HG03039 (cell line): ENCODE data around the gene TBC1D22A.

Source experiments
- ATAC-seq: cut with Tn5 transposase; IDR thresholded peaks from one replicate; pipeline ENCODE4 v1.9.1; 2021; ENCODE audit warnings: mild to moderate bottlenecking, moderate library complexity; ENCODE audit not compliant: unreplicated experiment

TBC1D22A gene

GRCh38 chr22:46854125-46854870 is 91.8 kb downstream of the TBC1D22A start:
- ATAC-seq, result no peak

- no peak for ATAC-seq
These were observed 93.2 kb downstream of the TBC1D22A start for GRCh38 chr22:46855681-46856080.

GRCh38 chr22:46856661-46857060 is 94.2 kb downstream of the TBC1D22A start:
- ATAC-seq, result no peak

DNA sequence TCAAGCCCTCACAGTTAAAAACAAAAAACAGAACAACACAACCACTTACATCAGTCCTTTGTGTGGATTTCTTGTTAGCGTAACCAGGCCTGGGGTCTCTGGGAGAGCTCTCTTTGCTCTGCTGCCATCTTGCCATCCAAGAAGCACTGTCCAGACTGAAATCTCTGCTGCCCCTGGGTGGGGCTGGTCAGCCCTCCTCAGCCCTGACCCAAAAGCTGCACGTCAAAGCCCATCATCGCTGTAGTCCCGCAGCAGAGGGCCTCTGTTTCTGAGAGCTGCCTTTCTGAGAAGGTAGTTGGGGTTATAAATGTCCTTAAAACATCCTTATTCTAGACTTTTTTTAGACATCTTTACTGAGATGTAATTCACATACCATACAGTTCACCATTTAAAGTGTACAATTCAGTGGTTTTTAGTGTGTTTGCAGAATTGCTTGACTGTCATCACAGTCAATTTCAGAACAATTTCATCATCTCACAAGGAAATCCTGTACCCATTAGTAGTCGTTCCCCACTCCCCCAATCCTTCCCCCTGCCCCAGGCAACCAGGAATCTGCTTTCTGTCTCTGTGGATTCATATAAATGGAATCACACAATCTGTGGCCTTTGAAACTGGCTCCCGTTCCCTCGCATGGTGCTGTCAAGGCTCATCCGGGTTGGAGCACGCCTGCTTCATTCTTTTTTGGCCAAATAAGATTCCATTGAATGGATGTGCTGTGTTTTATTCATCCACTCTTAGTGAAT is 94.9 kb downstream of the TBC1D22A start:
- ATAC-seq, result no peak

- ATAC-seq, result no peak
These were observed 95.4 kb downstream of the TBC1D22A start for GRCh38 chr22:46857885-46858143.

- ATAC-seq, result no peak
These were observed 95.8 kb downstream of the TBC1D22A start for GRCh38 chr22:46858181-46858771.

DNA sequence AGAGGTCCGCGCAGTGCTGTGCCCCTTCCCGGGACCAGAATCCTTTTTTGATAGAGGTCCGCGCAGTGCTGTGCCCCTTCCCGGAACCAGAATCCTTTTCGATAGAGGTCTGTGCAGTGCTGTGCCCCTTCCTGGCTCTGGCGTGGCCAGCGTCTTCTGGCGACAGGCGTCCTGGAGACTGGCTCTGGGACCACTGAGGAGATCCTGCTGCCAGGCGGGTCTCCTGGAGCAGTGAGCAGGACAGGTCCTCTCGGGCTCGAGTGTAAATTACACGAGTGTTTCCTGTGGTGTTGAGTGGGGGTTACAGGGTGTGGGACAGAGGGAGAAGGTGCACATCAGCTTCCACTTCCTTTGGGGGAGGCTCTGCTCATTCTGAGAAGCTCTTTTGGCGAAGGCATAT is 98.1 kb downstream of the TBC1D22A start:
- no peak for ATAC-seq

- ATAC-seq, result no peak
These were observed 99.3 kb downstream of the TBC1D22A start for GRCh38 chr22:46861468-46862367.

DNA sequence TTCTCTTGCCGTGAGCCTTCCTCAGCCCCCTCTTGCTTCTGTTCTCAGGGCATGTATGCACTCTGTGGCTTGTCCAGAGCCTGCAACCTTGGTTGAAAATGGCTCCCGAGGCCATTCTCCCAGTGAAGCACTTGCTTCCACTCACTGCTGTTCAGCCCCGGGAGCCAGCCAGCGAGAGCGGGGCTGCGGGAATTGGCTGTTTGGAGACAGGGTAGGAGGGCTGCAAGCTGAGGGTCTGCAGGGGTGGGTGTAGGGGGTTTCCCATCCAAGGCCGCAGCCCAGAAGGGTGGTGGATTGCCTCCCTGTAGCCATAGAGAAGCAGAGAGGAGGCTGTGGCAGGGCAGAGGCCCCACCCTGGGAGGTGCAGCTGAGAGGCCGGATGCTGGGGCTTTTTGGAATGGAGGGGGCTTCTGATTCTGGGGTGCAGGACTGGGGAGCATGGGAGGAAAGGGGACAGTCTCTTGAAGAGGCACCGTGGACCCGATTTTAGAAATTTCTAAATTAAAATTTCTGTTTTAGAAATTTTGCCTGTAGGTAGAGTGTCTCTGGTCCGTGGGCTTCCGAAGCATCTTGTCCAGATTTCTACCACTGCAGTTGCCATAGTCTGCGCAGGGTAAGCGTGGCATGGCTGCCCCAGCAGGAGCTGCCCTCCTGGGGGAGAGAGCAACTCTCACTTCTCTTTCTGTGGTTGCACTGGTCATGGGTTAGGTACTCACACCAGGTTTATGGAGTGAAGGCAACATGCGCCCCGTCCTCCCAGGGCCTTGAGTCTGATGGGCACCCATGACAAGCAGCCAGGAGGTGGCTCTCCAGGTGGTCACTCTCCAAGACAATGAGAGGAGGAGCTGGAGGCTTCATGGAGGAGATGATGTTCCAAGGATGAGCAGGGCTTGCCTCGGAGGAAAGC is 100.2 kb downstream of the TBC1D22A start:
- no peak for ATAC-seq

GRCh38 chr22:46863794-46864193 is 101.3 kb downstream of the TBC1D22A start:
- no peak for ATAC-seq

DNA sequence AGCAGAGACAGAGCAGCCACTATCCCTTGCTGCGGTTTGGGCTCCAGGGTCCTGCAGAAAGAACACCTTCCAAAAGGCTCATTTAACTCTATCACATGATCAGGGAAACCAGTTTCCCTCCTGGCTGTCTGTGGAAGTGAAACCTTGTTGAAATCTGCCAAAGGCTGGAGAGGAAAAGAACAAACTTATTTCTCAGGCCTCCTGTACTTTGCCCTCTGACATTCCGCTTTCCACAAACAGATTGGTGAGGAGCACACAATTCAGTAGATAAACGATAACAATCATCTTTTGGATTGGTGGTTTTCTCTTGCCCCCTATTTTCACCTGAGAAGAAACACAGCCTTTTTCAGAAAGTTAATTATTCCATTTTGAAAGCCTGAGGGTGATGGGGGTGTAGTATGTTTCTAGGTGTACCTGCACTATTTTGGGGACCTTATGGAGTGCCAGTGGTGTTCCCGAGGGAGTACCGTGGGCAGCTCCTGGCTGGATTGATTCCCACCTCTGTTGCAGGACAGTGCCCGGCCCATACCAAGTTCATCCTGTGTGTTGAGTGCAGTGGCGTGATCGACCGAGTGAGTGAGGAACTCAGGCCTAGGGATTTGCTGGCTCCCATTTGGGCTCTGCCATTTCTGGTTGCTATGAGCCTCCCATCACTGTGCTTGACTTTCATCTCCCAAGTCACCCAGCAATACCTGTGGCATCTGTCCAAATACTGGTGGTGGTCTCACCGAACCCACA is 102.0 kb downstream of the TBC1D22A start:
- no peak for ATAC-seq

DNA sequence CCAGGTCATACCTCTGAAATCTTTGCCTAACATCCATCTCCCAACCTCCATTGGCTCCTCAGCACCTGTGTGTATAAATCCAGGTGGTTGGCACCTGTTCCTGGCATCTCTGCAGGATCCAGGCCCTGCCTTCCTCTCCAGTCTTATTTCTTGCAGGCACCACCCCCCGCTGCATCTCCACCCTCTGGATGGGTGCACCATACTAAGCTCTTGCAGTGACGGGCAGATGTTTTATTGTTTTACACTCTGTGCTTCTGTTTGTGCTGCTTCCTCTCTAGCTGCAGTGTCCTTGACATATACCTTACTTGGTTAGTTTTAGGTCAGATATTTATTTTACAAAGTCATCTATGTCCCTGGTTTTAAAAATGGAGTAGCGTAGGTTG is 102.6 kb downstream of the TBC1D22A start:
- ATAC-seq, result no peak

GRCh38 chr22:46865642-46866041 is 103.2 kb downstream of the TBC1D22A start:
- no peak for ATAC-seq

GRCh38 chr22:46866591-46866990 is 104.1 kb downstream of the TBC1D22A start:
- ATAC-seq, result no peak

DNA sequence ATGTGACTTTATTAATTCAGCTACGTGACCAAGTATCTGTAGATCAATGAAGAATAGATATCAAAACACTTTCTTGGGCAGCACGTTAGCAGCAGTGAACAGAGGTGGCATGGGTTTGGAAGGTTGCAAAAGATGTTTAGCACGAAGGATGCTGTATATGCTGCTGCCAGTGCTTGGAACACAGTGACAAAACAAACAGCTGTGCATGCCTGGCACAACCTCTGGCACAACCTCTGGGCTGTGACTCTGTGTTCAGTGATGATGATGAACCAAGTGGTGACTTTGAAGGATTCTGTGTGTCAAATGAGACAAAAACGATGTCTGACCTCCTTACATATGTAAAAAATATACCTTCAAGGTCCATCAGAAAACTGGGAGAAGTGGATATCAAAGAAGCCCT is 104.7 kb downstream of the TBC1D22A start:
- ATAC-seq, result no peak

DNA sequence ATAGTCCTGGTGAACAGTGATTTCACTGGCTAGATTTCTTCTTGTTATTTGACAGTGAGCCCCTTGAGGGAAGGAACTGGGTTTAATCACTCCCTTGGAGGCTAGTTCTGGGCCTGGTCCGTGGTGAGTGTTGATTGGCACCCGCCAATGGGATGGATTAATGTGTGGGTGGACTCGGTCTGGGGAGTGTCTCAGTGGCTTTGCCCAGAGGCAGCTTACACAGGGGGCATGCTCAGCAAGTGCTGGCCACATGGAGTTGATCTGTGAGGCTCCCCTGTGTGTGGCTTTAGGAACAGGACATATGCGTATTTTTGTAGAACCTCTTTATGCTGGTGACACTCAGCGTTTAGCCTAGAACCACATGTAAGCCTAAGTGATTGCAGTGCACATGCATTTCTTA is 106.9 kb downstream of the TBC1D22A start:
- no peak for ATAC-seq

- ATAC-seq, result no peak
These were observed 107.5 kb downstream of the TBC1D22A start for GRCh38 chr22:46869831-46870441.

GRCh38 chr22:46871826-46872225 is 109.4 kb downstream of the TBC1D22A start:
- ATAC-seq, result no peak

GRCh38 chr22:46875089-46875488 is 112.6 kb downstream of the TBC1D22A start:
- no peak for ATAC-seq
